ENCODE data around the gene CLDN22.

CLDN22 gene

GRCh38 chr4:183347566-183347965, 27.5 kb upstream of the CLDN22 start:
- H3F3A ChIP-seq (ENCODE audit: insufficient read depth, low read length): no peaks in the 10 kb centered on the region
- no peak overlapping the region for H3K27ac ChIP-seq (ENCODE audit: low read length)
- TF ChIP-seq CTCF (IDR thresholded peaks at IDR 0.05; ENCODE audit: low read length): no peak
- no peak for TF ChIP-seq EZH2phosphoT487 (IDR thresholded peaks at IDR 0.05; ENCODE audit: low read length)
- no peak for TF ChIP-seq EZH2 (optimal IDR thresholded peaks at IDR 0.05; ENCODE audit: low read depth, low read length)
- H3K36me3 ChIP-seq (replicated peaks; ENCODE audit: insufficient read depth, low read length): no peaks in the 10 kb centered on the region
- no peaks in the 10 kb centered on the region for H3K9me2 ChIP-seq (replicated peaks; ENCODE audit: insufficient read depth, low read length)
- H3K9ac ChIP-seq (ENCODE audit: low read length): no peak overlapping the region
- no peaks in the 10 kb centered on the region for H3K4me1 ChIP-seq (ENCODE audit: low read length)
- no peaks in the 10 kb centered on the region for H4K20me1 ChIP-seq (ENCODE audit: insufficient read depth, low read length)
- no peak for DNase-seq
- H3K79me2 ChIP-seq (ENCODE audit: low read length): no peaks in the 10 kb centered on the region
- no peak overlapping the region for H3K4me2 ChIP-seq (ENCODE audit: low read depth, low read length)
- no peaks in the 10 kb centered on the region for H3K9me3 ChIP-seq (replicated peaks; ENCODE audit: insufficient read depth, low read length)
- no peak overlapping the region for H3K4me3 ChIP-seq (ENCODE audit: low read length)
- no peaks in the 10 kb centered on the region for H3K27me3 ChIP-seq (replicated peaks; ENCODE audit: insufficient read depth, low read length)
- H2AFZ ChIP-seq (ENCODE audit: low read length): no peak overlapping the region

GRCh38 chr4:183347146-183347545, 27.1 kb upstream of the CLDN22 start:
- Histone ChIP-seq H2AFZ (ENCODE audit: low read length) (no peak overlapping the region), H4K20me1 (ENCODE audit: insufficient read depth, low read length) (no peaks in the 10 kb centered on the region), H3K79me2 (ENCODE audit: low read length) (no peaks in the 10 kb centered on the region), H3K9me3 (replicated peaks; ENCODE audit: insufficient read depth, low read length) (no peaks in the 10 kb centered on the region), H3K4me2 (ENCODE audit: low read depth, low read length) (no peak overlapping the region), H3K4me1 (ENCODE audit: low read length) (no peaks in the 10 kb centered on the region), H3K9me2 (replicated peaks; ENCODE audit: insufficient read depth, low read length) (no peaks in the 10 kb centered on the region), H3K9ac (ENCODE audit: low read length) (no peak overlapping the region), H3K36me3 (replicated peaks; ENCODE audit: insufficient read depth, low read length) (no peaks in the 10 kb centered on the region), H3K4me3 (ENCODE audit: low read length) (no peak overlapping the region), H3K27ac (ENCODE audit: low read length) (no peak overlapping the region), H3F3A (ENCODE audit: insufficient read depth, low read length) (no peaks in the 10 kb centered on the region), H3K27me3 (replicated peaks; ENCODE audit: insufficient read depth, low read length) (no peaks in the 10 kb centered on the region)
- TF ChIP-seq EZH2 (optimal IDR thresholded peaks at IDR 0.05; ENCODE audit: low read depth, low read length) (no peak), EZH2phosphoT487 (IDR thresholded peaks at IDR 0.05; ENCODE audit: low read length) (no peak), CTCF (IDR thresholded peaks at IDR 0.05; ENCODE audit: low read length) (no peak)
- DNase-seq: no peak

- no peaks in the 10 kb centered on the region for H3K4me1 ChIP-seq (ENCODE audit: low read length)
- no peaks in the 10 kb centered on the region for H3K79me2 ChIP-seq (ENCODE audit: low read length)
- no peak for TF ChIP-seq CTCF (IDR thresholded peaks at IDR 0.05; ENCODE audit: low read length)
- no peak for TF ChIP-seq EZH2 (optimal IDR thresholded peaks at IDR 0.05; ENCODE audit: low read depth, low read length)
- TF ChIP-seq EZH2phosphoT487 (IDR thresholded peaks at IDR 0.05; ENCODE audit: low read length): no peak
- no peaks in the 10 kb centered on the region for H3K9me2 ChIP-seq (replicated peaks; ENCODE audit: insufficient read depth, low read length)
- no peak for DNase-seq
- no peak overlapping the region for H3K4me3 ChIP-seq (ENCODE audit: low read length)
- no peaks in the 10 kb centered on the region for H3K9me3 ChIP-seq (replicated peaks; ENCODE audit: insufficient read depth, low read length)
- H3F3A ChIP-seq (ENCODE audit: insufficient read depth, low read length): no peaks in the 10 kb centered on the region
- H3K27ac ChIP-seq (ENCODE audit: low read length): no peak overlapping the region
- H3K9ac ChIP-seq (ENCODE audit: low read length): no peak overlapping the region
- H3K36me3 ChIP-seq (replicated peaks; ENCODE audit: insufficient read depth, low read length): no peaks in the 10 kb centered on the region
- H4K20me1 ChIP-seq (ENCODE audit: insufficient read depth, low read length): no peaks in the 10 kb centered on the region
- H2AFZ ChIP-seq (ENCODE audit: low read length): no peak overlapping the region
- H3K4me2 ChIP-seq (ENCODE audit: low read depth, low read length): no peak overlapping the region
- H3K27me3 ChIP-seq (replicated peaks; ENCODE audit: insufficient read depth, low read length): no peaks in the 10 kb centered on the region
Observed at GRCh38 chr4:183345261-183345660, 25.2 kb upstream of the CLDN22 start.
